HEK293 (cell line): ENCODE results near the gene RNASET2.

Experiments
- FEZF1 ChIP-seq: fragments of 450-650 bp; formaldehyde crosslinking; IDR thresholded peaks from 2 replicates; pipeline ENCODE4 v1.5.1; 2016; ENCODE audit warnings: missing biosample characterization, missing genetic modification characterization
- GLI2 ChIP-seq: fragments of 450-650 bp; formaldehyde crosslinking; IDR thresholded peaks from 2 replicates; pipeline ENCODE4; 2017; ENCODE audit warnings: missing biosample characterization, missing genetic modification characterization, low read depth, borderline replicate concordance
- KLF1 ChIP-seq: fragments of 450-650 bp; formaldehyde crosslinking; IDR thresholded peaks from 2 replicates; pipeline ENCODE4 v1.5.1; 2016; ENCODE audit warnings: missing biosample characterization, missing genetic modification characterization
- RBAK ChIP-seq: fragments of 450-650 bp; formaldehyde crosslinking; IDR thresholded peaks from 2 replicates; pipeline ENCODE4 v1.5.1; 2016; ENCODE audit warnings: missing biosample characterization, missing genetic modification characterization
- SP7 ChIP-seq: fragments of 450-650 bp; formaldehyde crosslinking; IDR thresholded peaks from 2 replicates; pipeline ENCODE4 v1.5.1; 2016; ENCODE audit warnings: missing biosample characterization, missing genetic modification characterization
- ZFHX2 ChIP-seq: fragments of 450-650 bp; formaldehyde crosslinking; conservative IDR thresholded peaks from 2 replicates; pipeline ENCODE4 v1.5.1; 2016; ENCODE audit warnings: missing biosample characterization, missing genetic modification characterization
- ZNF112 ChIP-seq: fragments of 450-650 bp; formaldehyde crosslinking; IDR thresholded peaks from 2 replicates; pipeline ENCODE4 v1.5.0; 2017; ENCODE audit warnings: missing biosample characterization, missing genetic modification characterization
- ZNF114 ChIP-seq: fragments of 450-650 bp; formaldehyde crosslinking; IDR thresholded peaks from 2 replicates; pipeline ENCODE4 v1.5.0; 2017; ENCODE audit warnings: missing biosample characterization, missing genetic modification characterization
- ZNF133 ChIP-seq: fragments of 450-650 bp; formaldehyde crosslinking; IDR thresholded peaks from 2 replicates; pipeline ENCODE4 v1.5.1; 2016; ENCODE audit warnings: missing biosample characterization, missing genetic modification characterization
- ZNF174 ChIP-seq: fragments of 450-650 bp; formaldehyde crosslinking; IDR thresholded peaks from 2 replicates; pipeline ENCODE4 v1.5.0; 2017; ENCODE audit warnings: missing biosample characterization, mild to moderate bottlenecking, missing genetic modification characterization
- ZNF223 ChIP-seq: fragments of 450-650 bp; formaldehyde crosslinking; IDR thresholded peaks from 2 replicates; pipeline ENCODE4 v1.5.1; 2016; ENCODE audit warnings: missing biosample characterization, missing genetic modification characterization
- ZNF248 ChIP-seq: fragments of 450-650 bp; formaldehyde crosslinking; IDR thresholded peaks from 2 replicates; pipeline ENCODE4 v1.5.1; 2017; ENCODE audit warnings: missing biosample characterization, missing genetic modification characterization
- ZNF324 ChIP-seq: fragments of 450-650 bp; formaldehyde crosslinking; IDR thresholded peaks from 2 replicates; pipeline ENCODE4 v1.5.1; 2016; ENCODE audit warnings: missing biosample characterization, missing genetic modification characterization
- ZNF48 ChIP-seq: fragments of 450-650 bp; formaldehyde crosslinking; IDR thresholded peaks from 2 replicates; pipeline ENCODE4 v1.5.1; 2016; ENCODE audit warnings: missing biosample characterization, missing genetic modification characterization
- ZNF558 ChIP-seq: fragments of 450-650 bp; formaldehyde crosslinking; IDR thresholded peaks from 2 replicates; pipeline ENCODE4 v1.5.1; 2016; ENCODE audit warnings: missing biosample characterization, missing genetic modification characterization
- ZNF560 ChIP-seq: fragments of 450-650 bp; formaldehyde crosslinking; IDR thresholded peaks from 2 replicates; pipeline ENCODE4 v1.5.1; 2017; ENCODE audit warnings: missing biosample characterization, missing genetic modification characterization, borderline replicate concordance
- ZNF580 ChIP-seq: fragments of 450-650 bp; formaldehyde crosslinking; IDR thresholded peaks from 2 replicates; pipeline ENCODE4 v1.5.1; 2016; ENCODE audit warnings: missing biosample characterization, missing genetic modification characterization
- ZNF654 ChIP-seq: fragments of 450-650 bp; formaldehyde crosslinking; IDR thresholded peaks from 2 replicates; pipeline ENCODE4 v1.5.1; 2016; ENCODE audit warnings: low read depth, missing biosample characterization, missing genetic modification characterization
- ZNF658 ChIP-seq: fragments of 450-650 bp; formaldehyde crosslinking; IDR thresholded peaks from 2 replicates; pipeline ENCODE4; 2016; ENCODE audit warnings: missing biosample characterization, missing genetic modification characterization
- ZNF660 ChIP-seq: fragments of 450-650 bp; IDR thresholded peaks from 2 replicates; pipeline ENCODE4 v1.5.1; 2018; ENCODE audit warnings: missing biosample characterization, mild to moderate bottlenecking, missing genetic modification characterization
- ZNF670 ChIP-seq: fragments of 450-650 bp; formaldehyde crosslinking; IDR thresholded peaks from 2 replicates; pipeline ENCODE4 v1.5.1; 2016; ENCODE audit warnings: missing biosample characterization, missing genetic modification characterization, low read depth
- ZNF701 ChIP-seq: fragments of 450-650 bp; formaldehyde crosslinking; IDR thresholded peaks from 2 replicates; pipeline ENCODE4 v1.5.1; 2016; ENCODE audit warnings: missing biosample characterization, missing genetic modification characterization
- ZNF76 ChIP-seq: fragments of 450-650 bp; formaldehyde crosslinking; IDR thresholded peaks from 2 replicates; pipeline ENCODE4; 2016; ENCODE audit warnings: low read depth, missing biosample characterization, missing genetic modification characterization, borderline replicate concordance
- ZNF777 ChIP-seq: fragments of 450-650 bp; formaldehyde crosslinking; IDR thresholded peaks from 2 replicates; pipeline ENCODE4 v1.5.1; 2017; ENCODE audit warnings: missing biosample characterization, missing genetic modification characterization, borderline replicate concordance
- ZNF791 ChIP-seq: fragments of 450-650 bp; formaldehyde crosslinking; IDR thresholded peaks from 2 replicates; pipeline ENCODE4 v1.5.1; 2016; ENCODE audit warnings: missing biosample characterization, missing genetic modification characterization
- TF ChIP-seq, protein P1 (sequence below): fragments of 450-650 bp; formaldehyde crosslinking; IDR thresholded peaks from 2 replicates; pipeline ENCODE4 v1.5.1; 2016; ENCODE audit warnings: missing biosample characterization, missing genetic modification characterization
- TF ChIP-seq, protein P2 (sequence below): fragments of 450-650 bp; formaldehyde crosslinking; IDR thresholded peaks from 2 replicates; pipeline ENCODE4 v1.5.1; 2016; ENCODE audit warnings: missing biosample characterization, missing genetic modification characterization
- TF ChIP-seq, protein P3 (sequence below): fragments of 450-650 bp; formaldehyde crosslinking; IDR thresholded peaks from 2 replicates; pipeline ENCODE4 v1.5.1; 2016; ENCODE audit warnings: missing biosample characterization, missing genetic modification characterization
- TF ChIP-seq, protein P4 (sequence below): fragments of 450-650 bp; formaldehyde crosslinking; IDR thresholded peaks from 2 replicates; pipeline ENCODE4 v1.5.1; 2016; ENCODE audit warnings: missing biosample characterization, missing genetic modification characterization
- TF ChIP-seq, protein P5 (sequence below): fragments of 450-650 bp; formaldehyde crosslinking; IDR thresholded peaks from 2 replicates; pipeline ENCODE4 v1.5.1; 2016; ENCODE audit warnings: missing biosample characterization, missing genetic modification characterization

The RNASET2 gene

GRCh38 chr6:166957087-166957804 lies 896 bp upstream of the RNASET2 start (continued):
- TF ChIP-seq ZNF560 (tag by site-specific recombination) (no peak), ZNF701 (no peak), ZNF48 (tag by site-specific recombination) (no peak), RBAK (tag by site-specific recombination) (no peak), ZNF791 (no peak), GLI2 (tag by site-specific recombination) (no peak), FEZF1 (tag by site-specific recombination) (no peak), KLF1 (peak; percentile 87), ZNF248 (tag by site-specific recombination) (no peak), ZNF223 (tag by site-specific recombination) (no peak), ZNF133 (tag by site-specific recombination) (no peak), ZNF324 (tag by site-specific recombination) (no peak), ZNF658 (tag by site-specific recombination) (no peak), ZNF112 (tag by site-specific recombination) (no peak), ZNF174 (tag by site-specific recombination) (no peak), ZNF777 (tag by site-specific recombination) (no peak), ZNF114 (no peak), ZNF670 (tag by site-specific recombination) (no peak), ZFHX2 (tag by site-specific recombination) (peak; percentile 75), ZNF660 (tag by site-specific recombination) (no peak), ZNF580 (tag by site-specific recombination) (no peak), ZNF558 (tag by site-specific recombination) (no peak), ZNF654 (tag by site-specific recombination) (no peak), ZNF76 (tag by site-specific recombination) (no peak), SP7 (tag by site-specific recombination) (0 out of 2 replicates have a peak, but pooled peaks have one; percentile 10)
- TF ChIP-seq, protein P1, sequence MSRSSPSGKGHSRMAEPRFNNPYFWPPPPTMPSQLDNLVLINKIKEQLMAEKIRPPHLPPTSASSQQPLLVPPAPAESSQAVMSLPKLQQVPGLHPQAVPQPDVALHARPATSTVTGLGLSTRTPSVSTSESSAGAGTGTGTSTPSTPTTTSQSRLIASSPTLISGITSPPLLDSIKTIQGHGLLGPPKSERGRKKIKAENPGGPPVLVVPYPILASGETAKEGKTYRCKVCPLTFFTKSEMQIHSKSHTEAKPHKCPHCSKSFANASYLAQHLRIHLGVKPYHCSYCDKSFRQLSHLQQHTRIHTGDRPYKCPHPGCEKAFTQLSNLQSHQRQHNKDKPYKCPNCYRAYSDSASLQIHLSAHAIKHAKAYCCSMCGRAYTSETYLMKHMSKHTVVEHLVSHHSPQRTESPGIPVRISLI (tag by site-specific recombination) = no peak
- TF ChIP-seq, protein P2, sequence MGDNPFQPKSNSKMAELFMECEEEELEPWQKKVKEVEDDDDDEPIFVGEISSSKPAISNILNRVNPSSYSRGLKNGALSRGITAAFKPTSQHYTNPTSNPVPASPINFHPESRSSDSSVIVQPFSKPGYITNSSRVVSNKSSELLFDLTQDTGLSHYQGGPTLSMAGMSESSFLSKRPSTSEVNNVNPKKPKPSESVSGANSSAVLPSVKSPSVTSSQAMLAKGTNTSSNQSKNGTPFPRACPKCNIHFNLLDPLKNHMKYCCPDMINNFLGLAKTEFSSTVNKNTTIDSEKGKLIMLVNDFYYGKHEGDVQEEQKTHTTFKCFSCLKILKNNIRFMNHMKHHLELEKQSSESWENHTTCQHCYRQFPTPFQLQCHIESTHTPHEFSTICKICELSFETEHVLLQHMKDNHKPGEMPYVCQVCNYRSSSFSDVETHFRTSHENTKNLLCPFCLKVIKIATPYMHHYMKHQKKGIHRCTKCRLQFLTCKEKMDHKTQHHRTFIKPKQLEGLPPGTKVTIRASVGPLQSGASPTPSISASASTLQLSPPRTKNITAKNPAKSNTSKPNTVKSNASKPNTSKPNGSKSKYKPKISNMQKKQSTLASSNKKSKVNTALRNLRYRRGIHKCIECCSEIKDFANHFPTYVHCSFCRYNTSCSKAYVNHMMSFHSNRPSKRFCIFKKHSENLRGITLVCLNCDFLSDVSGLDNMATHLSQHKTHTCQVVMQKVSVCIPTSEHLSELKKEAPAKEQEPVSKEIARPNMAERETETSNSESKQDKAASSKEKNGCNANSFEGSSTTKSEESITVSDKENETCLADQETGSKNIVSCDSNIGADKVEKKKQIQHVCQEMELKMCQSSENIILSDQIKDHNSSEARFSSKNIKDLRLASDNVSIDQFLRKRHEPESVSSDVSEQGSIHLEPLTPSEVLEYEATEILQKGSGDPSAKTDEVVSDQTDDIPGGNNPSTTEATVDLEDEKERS (tag by site-specific recombination) = no peak
- TF ChIP-seq, protein P3, sequence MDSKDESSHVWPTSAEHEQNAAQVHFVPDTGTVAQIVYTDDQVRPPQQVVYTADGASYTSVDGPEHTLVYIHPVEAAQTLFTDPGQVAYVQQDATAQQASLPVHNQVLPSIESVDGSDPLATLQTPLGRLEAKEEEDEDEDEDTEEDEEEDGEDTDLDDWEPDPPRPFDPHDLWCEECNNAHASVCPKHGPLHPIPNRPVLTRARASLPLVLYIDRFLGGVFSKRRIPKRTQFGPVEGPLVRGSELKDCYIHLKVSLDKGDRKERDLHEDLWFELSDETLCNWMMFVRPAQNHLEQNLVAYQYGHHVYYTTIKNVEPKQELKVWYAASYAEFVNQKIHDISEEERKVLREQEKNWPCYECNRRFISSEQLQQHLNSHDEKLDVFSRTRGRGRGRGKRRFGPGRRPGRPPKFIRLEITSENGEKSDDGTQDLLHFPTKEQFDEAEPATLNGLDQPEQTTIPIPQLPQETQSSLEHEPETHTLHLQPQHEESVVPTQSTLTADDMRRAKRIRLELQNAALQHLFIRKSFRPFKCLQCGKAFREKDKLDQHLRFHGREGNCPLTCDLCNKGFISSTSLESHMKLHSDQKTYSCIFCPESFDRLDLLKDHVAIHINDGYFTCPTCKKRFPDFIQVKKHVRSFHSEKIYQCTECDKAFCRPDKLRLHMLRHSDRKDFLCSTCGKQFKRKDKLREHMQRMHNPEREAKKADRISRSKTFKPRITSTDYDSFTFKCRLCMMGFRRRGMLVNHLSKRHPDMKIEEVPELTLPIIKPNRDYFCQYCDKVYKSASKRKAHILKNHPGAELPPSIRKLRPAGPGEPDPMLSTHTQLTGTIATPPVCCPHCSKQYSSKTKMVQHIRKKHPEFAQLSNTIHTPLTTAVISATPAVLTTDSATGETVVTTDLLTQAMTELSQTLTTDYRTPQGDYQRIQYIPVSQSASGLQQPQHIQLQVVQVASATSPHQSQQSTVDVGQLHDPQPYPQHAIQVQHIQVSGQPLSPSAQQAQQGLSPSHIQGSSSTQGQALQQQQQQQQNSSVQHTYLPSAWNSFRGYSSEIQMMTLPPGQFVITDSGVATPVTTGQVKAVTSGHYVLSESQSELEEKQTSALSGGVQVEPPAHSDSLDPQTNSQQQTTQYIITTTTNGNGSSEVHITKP (tag by site-specific recombination) = peak; percentile 11; the same call in 1 of the 2 replicates
- TF ChIP-seq, protein P4, sequence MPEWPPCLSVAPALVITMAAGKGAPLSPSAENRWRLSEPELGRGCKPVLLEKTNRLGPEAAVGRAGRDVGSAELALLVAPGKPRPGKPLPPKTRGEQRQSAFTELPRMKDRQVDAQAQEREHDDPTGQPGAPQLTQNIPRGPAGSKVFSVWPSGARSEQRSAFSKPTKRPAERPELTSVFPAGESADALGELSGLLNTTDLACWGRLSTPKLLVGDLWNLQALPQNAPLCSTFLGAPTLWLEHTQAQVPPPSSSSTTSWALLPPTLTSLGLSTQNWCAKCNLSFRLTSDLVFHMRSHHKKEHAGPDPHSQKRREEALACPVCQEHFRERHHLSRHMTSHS = no peak
- TF ChIP-seq, protein P5, sequence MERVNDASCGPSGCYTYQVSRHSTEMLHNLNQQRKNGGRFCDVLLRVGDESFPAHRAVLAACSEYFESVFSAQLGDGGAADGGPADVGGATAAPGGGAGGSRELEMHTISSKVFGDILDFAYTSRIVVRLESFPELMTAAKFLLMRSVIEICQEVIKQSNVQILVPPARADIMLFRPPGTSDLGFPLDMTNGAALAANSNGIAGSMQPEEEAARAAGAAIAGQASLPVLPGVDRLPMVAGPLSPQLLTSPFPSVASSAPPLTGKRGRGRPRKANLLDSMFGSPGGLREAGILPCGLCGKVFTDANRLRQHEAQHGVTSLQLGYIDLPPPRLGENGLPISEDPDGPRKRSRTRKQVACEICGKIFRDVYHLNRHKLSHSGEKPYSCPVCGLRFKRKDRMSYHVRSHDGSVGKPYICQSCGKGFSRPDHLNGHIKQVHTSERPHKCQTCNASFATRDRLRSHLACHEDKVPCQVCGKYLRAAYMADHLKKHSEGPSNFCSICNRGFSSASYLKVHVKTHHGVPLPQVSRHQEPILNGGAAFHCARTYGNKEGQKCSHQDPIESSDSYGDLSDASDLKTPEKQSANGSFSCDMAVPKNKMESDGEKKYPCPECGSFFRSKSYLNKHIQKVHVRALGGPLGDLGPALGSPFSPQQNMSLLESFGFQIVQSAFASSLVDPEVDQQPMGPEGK (tag by site-specific recombination) = peak; percentile 35; the same call in 1 of the 2 replicates
